ENCODE measurements around the gene LGALS1. TPM values are rescaled to one million over a fixed set of nuclear protein-coding genes. Genes with fewer than 3 reads are reported as not detected.

Gene LGALS1
- total RNA-seq, 2 donors from 2014 or later = 10.4 to 16.0 TPM

DNA sequence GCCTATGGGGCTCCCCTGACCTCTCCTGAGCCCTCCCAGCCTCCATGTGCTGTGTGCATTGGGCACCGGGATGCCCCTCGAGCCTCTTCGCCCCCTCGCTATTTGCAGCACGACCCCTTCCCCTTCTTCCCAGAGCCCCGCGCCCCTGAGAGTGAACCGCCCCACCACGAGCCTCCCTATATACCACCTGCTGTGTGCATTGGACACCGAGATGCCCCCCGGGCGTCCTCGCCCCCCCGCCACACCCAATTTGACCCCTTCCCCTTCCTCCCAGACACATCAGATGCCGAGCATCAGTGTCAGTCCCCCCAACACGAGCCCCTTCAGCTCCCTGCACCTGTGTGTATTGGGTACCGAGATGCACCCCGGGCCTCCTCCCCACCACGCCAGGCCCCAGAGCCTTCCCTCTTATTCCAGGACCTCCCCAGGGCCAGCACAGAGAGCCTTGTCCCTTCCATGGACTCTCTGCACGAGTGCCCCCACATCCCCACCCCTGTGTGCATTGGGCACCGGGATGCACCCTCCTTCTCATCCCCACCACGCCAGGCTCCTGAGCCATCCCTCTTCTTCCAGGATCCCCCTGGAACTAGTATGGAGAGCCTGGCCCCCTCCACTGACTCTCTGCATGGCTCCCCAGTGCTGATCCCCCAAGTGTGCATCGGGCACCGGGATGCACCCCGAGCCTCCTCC, 50.3 kb downstream of the LGALS1 start:
- DNase-seq = no peak
- Mint-ChIP-seq H3K36me3 (ENCODE audit: low read depth) (peaks cover 36% of the 10 kb centered on the region), H3K4me1 (no peaks in the 10 kb centered on the region), H3K27me3 (ENCODE audit: insufficient read depth) (no peaks in the 10 kb centered on the region), H3K27ac (no peak overlapping the region), H3K9me3 (no peaks in the 10 kb centered on the region), H3K4me3 (no peak overlapping the region)
- Histone ChIP-seq H3K27ac (ENCODE audit: low read depth, low read length) (no peak overlapping the region), H3K4me1 (ENCODE audit: control insufficient read depth, insufficient read depth, low read length) (no peaks in the 10 kb centered on the region), H3K4me3 (ENCODE audit: low read length) (no peak overlapping the region), H3K9ac (ENCODE audit: extremely low read depth, low read length, poor library complexity, severe bottlenecking) (no peak overlapping the region), H3K9me3 (ENCODE audit: control insufficient read depth, low read length) (no peaks in the 10 kb centered on the region), H3K27me3 (ENCODE audit: control insufficient read depth, insufficient read depth, low read length, poor library complexity, severe bottlenecking) (no peaks in the 10 kb centered on the region), H3K36me3 (ENCODE audit: control insufficient read depth, insufficient read depth, low read length) (peaks cover 28% of the 10 kb centered on the region)
- TF ChIP-seq, protein P1, sequence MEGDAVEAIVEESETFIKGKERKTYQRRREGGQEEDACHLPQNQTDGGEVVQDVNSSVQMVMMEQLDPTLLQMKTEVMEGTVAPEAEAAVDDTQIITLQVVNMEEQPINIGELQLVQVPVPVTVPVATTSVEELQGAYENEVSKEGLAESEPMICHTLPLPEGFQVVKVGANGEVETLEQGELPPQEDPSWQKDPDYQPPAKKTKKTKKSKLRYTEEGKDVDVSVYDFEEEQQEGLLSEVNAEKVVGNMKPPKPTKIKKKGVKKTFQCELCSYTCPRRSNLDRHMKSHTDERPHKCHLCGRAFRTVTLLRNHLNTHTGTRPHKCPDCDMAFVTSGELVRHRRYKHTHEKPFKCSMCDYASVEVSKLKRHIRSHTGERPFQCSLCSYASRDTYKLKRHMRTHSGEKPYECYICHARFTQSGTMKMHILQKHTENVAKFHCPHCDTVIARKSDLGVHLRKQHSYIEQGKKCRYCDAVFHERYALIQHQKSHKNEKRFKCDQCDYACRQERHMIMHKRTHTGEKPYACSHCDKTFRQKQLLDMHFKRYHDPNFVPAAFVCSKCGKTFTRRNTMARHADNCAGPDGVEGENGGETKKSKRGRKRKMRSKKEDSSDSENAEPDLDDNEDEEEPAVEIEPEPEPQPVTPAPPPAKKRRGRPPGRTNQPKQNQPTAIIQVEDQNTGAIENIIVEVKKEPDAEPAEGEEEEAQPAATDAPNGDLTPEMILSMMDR (conservative IDR thresholded peaks at IDR 0.05) = no peak
- 92 to 93% methylated on average over 13 to 25 of the region's 25 CpGs for WGBS, 2 experiments (ENCODE audit: insufficient coverage in 1 of 2, insufficient read length in 1 of 2)

DNA sequence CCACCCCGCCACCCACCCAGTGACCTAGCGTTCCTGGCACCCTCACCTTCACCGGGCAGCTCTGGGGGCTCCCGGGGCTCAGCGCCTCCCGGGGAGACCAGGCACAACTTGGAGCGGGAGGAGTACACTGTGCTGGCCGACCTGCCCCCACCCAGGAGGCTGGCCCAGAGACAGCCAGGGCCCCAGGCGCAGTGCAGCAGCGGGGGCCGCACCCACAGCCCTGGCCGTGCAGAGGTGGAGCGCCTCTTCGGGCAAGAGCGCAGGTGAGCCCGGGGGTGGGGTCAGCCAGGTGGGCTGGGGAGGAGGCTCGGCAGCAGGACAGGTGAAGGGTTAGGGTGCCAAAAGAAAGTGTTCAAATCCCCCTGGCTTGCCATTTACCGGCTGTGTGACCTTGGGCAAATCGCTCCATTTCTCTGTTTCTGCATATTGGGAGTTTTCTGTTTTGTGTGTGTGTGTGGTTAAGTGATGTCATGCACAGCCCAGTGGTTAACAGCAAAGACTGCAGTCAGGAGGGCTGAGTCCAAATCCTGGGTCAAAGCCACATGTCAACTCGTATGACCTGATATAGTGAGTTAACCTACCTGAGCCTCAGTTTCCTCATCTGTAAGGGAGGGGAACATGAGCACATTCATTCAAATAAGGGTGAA, 50.9 kb downstream of the LGALS1 start:
- Histone ChIP-seq H3K27ac (ENCODE audit: low read depth, low read length) (no peak overlapping the region), H3K36me3 (ENCODE audit: control insufficient read depth, insufficient read depth, low read length) (peaks cover 26% of the 10 kb centered on the region), H3K4me1 (ENCODE audit: control insufficient read depth, insufficient read depth, low read length) (no peaks in the 10 kb centered on the region), H3K4me3 (ENCODE audit: low read length) (no peak overlapping the region), H3K9me3 (ENCODE audit: control insufficient read depth, low read length) (no peaks in the 10 kb centered on the region), H3K27me3 (ENCODE audit: control insufficient read depth, insufficient read depth, low read length, poor library complexity, severe bottlenecking) (no peaks in the 10 kb centered on the region), H3K9ac (ENCODE audit: extremely low read depth, low read length, poor library complexity, severe bottlenecking) (no peak overlapping the region)
- H3K4me1 Mint-ChIP-seq = no peaks in the 10 kb centered on the region
- H3K4me3 Mint-ChIP-seq = no peak overlapping the region
- TF ChIP-seq, protein P1 (conservative IDR thresholded peaks at IDR 0.05) = peak; percentile 11
- no peak overlapping the region for H3K27ac Mint-ChIP-seq
- DNase-seq = no peak
- no peaks in the 10 kb centered on the region for H3K27me3 Mint-ChIP-seq (ENCODE audit: insufficient read depth)
- 94 to 96% methylated on average over 12 to 20 of the region's 20 CpGs for WGBS, 2 experiments (ENCODE audit: insufficient coverage in 1 of 2, insufficient read length in 1 of 2)
- peaks cover 41% of the 10 kb centered on the region for H3K36me3 Mint-ChIP-seq (ENCODE audit: low read depth)
- no peaks in the 10 kb centered on the region for H3K9me3 Mint-ChIP-seq

DNA sequence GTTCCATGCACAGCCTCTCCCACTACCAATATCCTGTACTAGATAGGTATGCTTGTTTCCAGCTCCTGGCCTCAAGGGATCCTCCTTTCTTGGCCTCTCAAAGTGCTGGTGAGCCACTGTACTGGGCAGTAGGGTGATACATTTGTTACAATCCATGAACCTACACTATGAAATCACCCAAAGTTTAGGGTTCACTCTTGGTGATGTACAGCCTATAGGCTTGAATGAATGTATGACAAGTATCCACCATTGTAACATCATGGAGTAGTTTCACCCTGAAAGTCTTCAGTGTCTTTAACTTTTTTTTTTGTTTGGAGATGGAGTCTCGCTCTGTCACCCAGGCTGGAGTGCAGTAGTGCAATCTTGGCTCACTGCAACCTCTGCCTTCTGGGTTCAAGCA, 53.2 kb downstream of the LGALS1 start:
- Mint-ChIP-seq H3K27me3 (ENCODE audit: insufficient read depth) (no peaks in the 10 kb centered on the region), H3K36me3 (ENCODE audit: low read depth) (peaks cover 33% of the 10 kb centered on the region), H3K9me3 (no peaks in the 10 kb centered on the region), H3K4me3 (no peak overlapping the region), H3K27ac (no peak overlapping the region), H3K4me1 (peaks cover 10% of the 10 kb centered on the region)
- 86 to 100% methylated on average over 1 of the region's 1 CpG for WGBS, 2 experiments (ENCODE audit: insufficient coverage in 1 of 2, insufficient read length in 1 of 2)
- no peak for DNase-seq
- Histone ChIP-seq H3K27me3 (ENCODE audit: control insufficient read depth, insufficient read depth, low read length, poor library complexity, severe bottlenecking) (no peaks in the 10 kb centered on the region), H3K9ac (ENCODE audit: extremely low read depth, low read length, poor library complexity, severe bottlenecking) (no peak overlapping the region), H3K36me3 (ENCODE audit: control insufficient read depth, insufficient read depth, low read length) (peaks cover 16% of the 10 kb centered on the region), H3K4me3 (ENCODE audit: low read length) (no peak overlapping the region), H3K27ac (ENCODE audit: low read depth, low read length) (no peak overlapping the region), H3K9me3 (ENCODE audit: control insufficient read depth, low read length) (no peaks in the 10 kb centered on the region), H3K4me1 (ENCODE audit: control insufficient read depth, insufficient read depth, low read length) (no peaks in the 10 kb centered on the region)
- TF ChIP-seq, protein P1 (conservative IDR thresholded peaks at IDR 0.05) = no peak

Other genes with a start within 250 kb of the LGALS1 start
- under 1 TPM; 0.40 to 0.46 TPM for gene ELFN2, start 248.2 kb upstream of the LGALS1 start, total RNA-seq
- 1 to 10 TPM; 1.9 to 6.6 TPM for gene MFNG, start 189.3 kb upstream of the LGALS1 start, total RNA-seq
- gene CARD10, start 156.2 kb upstream of the LGALS1 start, total RNA-seq = 10 to 100 TPM; 20.3 to 24.4 TPM
- gene CDC42EP1, start 115.2 kb upstream of the LGALS1 start, total RNA-seq = 10 to 100 TPM; 45.0 to 45.1 TPM
- gene LGALS2, start 95.5 kb upstream of the LGALS1 start, total RNA-seq = under 1 TPM in 1 of 2 donors, not detected in 1; 0.86 TPM
- 10 to 100 TPM; 87.5 TPM for gene GGA1, start 66.8 kb upstream of the LGALS1 start, total RNA-seq
- 10 to 100 TPM; 37.7 to 38.6 TPM for gene SH3BP1, start 36.0 kb upstream of the LGALS1 start, total RNA-seq
- gene PDXP, start 16.9 kb upstream of the LGALS1 start, total RNA-seq = 10 to 100 TPM; 23.5 to 29.3 TPM
- 10 to 100 TPM; 21.9 to 26.8 TPM for gene NOL12, start 10.7 kb downstream of the LGALS1 start, total RNA-seq
- gene TRIOBP, start 21.4 kb downstream of the LGALS1 start, total RNA-seq = 10 to 100 TPM; 74.7 to 82.2 TPM
- 10 to 100 TPM; 22.2 to 26.2 TPM for gene GCAT, start 132.3 kb downstream of the LGALS1 start, total RNA-seq
- under 1 TPM; 0.40 to 0.77 TPM for gene GALR3, start 147.7 kb downstream of the LGALS1 start, total RNA-seq
- 10 to 100 TPM; 14.1 to 14.3 TPM for gene ANKRD54, start 168.7 kb downstream of the LGALS1 start, total RNA-seq
- gene EIF3L, start 173.8 kb downstream of the LGALS1 start, total RNA-seq = 100 to 1,000 TPM; 469 to 541 TPM
- gene MICALL1, start 230.7 kb downstream of the LGALS1 start, total RNA-seq = 10 to 100 TPM; 33.5 to 36.6 TPM